Urothelium cell line (cell line): ENCODE data around the gene RSRC1.
"Not testable (repeated sequence)": the region's sequence is repeated elsewhere in the genome, so short reads cannot be mapped to it uniquely, and the experiment has no call there.

ENCODE experiments used
- DNase-seq: peaks from one replicate; pipeline ENCODE4 v3.0.0; 2011; ENCODE audit warnings: low spot score, mixed read lengths
- FAIRE-seq: peaks from 2 replicates; lab custom pipeline; 2011; peaks lifted over from hg19 to GRCh38; lab: Jason Lieb, UNC

Gene RSRC1

DNA sequence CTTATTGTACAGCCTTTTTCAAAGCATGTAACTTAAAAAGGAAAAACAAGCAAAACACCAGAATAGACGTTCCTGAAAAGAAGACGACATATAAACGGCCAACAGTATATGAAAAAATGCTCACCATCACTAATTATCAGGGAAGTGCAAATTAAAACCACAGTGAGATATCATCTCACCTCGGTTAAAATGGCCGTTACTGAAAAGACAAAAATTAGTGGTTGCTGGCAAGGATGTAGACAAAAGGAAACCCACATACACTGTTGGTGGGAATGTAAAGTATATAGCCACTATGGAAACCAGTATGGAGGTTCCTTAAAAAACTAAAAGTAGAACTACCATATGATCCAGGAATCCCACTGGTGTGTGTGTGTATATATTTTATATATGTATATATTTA lies 396.6 kb downstream of the RSRC1 start:
- FAIRE-seq (no peak), DNase-seq (no peak)

DNA sequence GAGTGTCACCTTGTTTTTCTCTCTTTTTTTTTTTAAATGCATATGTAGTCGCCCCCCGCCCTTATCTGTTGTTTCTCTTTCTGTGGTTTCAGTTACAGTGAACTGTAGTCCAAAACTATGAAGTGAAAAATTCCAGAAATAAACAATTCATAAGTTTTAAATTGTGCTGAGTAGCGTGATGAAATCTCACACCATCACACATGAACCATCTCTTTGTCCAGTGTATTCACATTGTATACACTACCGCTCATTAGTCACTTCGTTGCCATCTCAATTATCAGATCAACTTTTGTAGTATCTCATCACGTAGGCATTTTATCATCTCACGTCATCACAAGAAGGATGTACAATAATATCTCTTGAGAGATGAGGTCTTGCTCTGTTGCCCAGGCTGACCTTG lies 398.6 kb downstream of the RSRC1 start:
- DNase-seq: no peak
- FAIRE-seq: no peak

DNA sequence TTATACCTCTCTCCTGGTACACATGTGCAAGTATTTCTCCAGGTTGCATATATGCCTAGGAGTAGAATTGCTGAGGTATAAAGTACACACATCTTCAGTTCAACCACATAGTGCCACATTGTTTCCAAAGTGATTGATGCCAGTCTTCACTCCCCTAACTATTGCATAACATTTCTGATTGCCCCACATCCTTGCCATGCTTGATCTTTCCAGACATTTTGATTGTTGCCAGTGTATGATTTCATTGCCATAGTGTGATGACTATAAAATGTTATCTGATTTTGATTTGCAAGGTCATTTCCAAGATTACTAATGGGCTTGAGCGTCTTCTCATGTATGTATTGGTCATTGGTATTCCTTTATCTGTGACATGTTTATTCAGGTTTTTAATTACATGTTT lies 400.0 kb downstream of the RSRC1 start:
- no peak for FAIRE-seq
- DNase-seq: no peak

DNA sequence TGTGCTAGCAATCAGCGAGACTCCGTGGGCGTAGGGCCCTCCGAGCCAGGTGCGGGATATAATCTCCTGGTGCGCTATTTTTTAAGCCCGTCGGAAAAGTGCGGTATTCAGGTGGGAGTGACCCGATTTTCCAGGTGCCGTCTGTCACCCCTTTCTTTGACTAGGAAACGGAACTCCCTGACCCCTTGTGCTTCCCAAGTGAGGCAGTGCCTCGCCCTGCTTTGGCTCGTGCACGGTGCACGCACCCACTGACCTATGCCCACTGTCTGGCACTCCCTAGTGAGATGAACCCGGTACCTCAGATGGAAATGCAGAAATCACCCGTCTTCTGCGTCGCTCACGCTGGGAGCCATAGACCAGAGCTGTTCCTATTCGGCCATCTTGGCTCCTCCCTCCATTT lies 406.8 kb downstream of the RSRC1 start:
- not testable (repeated sequence) for DNase-seq, FAIRE-seq

DNA sequence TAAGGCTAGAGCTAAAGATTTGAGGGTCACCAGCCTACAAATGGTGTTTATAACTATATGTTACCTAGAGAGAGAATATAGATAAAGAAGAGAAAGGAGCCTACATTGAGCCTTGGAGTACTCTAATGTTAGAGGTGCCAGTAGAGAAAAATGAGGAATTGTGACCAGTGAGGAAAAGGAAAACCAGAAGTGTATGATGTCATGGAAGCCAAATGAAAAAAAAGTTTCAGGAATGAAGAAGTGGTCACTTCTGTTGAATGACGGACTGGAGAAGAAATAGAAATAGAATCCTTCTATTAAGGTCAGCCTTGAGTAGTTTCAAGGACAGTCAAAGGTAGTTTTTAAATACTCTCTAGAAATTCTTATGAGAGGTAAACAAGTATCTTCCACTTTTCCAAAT lies 409.9 kb downstream of the RSRC1 start:
- no peak for FAIRE-seq
- DNase-seq: no peak

DNA sequence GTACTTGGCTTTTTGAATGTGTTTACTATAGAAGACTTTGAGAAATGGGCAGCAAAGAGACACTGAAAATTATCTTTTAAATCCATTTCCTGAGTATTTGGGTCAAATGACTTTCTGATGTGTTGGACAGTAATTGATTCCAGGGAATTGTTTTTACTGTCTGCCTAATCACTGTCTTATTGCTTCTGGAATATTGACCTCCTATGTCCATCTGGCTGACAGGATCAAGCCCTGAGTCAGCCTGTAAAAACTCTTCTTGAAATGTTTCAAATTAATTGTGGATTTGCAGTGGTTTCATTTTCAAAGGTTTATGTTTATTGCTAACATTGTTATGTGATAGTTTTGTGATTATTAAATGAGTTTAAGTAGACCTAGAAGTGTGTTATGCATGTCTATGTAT lies 410.5 kb downstream of the RSRC1 start:
- FAIRE-seq (no peak), DNase-seq (no peak)

DNA sequence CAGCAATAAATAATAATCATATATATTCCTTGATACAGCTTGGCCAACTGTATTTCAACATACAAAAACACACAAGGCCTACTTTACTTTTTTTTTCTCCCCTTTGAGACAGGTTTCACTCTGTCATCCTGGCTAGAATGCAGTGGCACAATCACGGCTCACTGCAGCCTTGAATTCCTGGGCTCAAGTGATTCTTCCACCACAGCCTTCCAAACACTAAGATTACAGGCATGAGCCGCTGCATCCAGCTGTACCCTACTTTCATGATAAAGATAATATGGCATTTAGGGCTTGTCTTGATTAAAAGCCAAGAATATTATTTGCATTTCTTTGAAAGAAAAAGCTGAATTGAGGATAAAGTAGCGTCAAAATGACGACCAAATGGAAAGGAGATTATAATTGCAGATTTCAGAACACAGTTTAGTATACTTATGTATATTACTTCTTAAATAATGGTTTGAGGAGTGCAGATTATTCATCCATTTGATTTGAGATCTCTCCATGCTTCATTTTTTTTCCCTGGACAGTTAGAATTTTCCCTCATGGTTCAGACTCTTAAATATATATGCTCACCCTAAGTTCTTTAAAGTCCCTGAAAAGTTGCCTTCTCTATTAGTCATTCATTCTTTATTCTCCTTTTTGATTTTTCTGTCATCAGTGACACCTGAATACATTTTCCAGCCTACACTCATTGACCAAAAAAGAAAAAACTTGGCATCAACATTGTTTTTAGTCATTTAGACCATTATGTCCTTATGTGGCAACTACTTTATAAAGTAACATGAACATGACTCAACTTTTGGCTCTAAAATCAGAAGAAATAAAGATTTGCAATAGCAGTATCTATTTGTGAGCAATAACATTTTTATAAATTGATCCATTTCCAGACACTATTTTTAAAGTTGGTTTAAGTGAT lies 412.6 kb downstream of the RSRC1 start:
- FAIRE-seq: no peak
- DNase-seq: no peak

DNA sequence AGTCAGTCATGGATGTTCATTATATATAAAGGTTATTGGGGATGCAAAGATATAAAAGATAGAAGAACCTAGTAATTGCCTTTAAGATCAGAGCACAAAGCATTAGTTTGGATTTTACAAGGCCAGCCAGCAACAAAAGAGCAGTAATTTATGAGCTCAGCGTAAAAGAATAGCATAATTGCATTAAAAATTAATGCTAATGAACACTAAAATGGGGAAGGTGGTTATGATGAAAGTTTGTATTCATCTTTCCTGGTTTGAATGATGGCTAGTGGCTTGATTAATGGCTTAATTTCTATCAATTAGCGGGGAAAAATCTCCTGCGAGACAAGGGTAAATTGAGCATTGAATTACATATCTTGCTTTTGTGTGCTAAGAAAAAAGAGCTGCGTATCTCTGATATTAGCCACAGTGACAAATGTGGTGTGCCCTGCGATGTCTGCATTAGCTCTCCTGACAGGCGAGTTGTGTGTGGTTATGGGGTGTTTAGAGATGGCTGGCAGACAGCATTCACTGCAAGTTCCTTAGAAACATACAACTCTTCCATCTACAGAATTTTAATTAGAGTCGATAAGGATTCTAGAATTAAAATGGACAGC lies 418.3 kb downstream of the RSRC1 start:
- no peak for FAIRE-seq
- no peak for DNase-seq

DNA sequence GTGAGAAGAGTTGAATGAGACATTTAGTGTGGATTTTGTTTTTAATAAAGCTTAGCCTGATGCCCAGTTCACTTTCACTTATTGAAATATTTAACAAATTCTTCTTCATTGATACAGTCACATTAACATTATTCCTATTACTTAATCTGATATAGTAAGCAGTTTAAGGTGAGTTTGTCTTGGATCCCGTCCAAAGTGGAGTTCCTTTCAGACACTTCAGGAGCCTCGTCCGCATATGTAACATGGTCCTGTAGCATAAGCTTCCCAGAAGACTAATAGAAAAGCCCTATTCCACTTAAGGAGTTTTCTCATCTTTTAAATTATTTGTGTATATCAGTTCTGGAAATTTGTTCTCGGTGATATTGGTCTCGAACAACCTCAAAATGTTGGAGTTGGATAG lies 421.4 kb downstream of the RSRC1 start:
- DNase-seq: no peak
- FAIRE-seq: no peak

DNA sequence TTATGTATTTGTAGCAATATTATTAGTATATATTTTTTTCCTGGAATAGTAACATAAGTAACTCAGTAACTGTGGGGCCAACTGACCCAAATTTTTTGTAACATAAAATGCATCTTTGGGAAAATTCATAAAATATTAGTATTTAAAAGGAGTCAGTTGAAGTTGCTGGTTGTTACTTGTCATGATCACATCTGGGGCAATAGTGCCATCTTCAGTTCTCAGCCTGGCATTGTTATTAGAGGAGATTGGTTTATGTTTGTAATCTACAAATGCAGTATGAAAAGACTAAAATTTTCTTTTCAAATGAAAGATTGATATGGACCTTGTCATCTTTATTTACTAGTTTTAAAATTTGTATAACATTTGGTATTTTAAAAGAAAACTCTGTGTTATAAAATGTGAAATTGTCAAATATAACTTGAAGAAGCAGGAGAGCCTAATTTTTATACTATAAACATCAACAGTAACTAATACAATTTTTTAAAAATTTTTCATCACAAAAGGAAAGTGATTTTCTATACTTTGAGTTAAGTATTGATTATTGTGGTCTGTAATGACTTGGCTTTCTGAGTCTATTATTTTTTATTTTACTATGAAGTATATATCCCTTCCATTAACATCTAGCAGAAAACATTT lies 422.3 kb downstream of the RSRC1 start:
- FAIRE-seq (no peak), DNase-seq (peak; percentile 9)

DNA sequence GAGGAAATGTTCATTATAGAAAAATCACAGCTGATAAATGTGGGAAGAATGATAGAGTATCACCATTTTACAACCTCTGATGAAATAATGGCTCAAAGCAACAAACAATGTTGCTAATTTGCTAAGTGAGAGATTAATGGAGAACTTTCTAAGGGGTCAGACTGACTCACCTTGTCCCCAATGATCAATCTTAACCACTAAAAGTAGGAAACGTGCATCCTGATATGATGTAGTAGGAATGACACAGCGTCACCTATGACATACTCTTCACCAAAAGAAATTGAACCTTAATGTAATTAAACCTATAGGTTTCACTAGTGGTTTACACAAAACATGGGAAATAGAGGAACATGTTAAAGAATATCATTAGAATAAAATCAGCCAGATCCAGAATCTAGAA lies 426.0 kb downstream of the RSRC1 start:
- DNase-seq (no peak), FAIRE-seq (no peak)

DNA sequence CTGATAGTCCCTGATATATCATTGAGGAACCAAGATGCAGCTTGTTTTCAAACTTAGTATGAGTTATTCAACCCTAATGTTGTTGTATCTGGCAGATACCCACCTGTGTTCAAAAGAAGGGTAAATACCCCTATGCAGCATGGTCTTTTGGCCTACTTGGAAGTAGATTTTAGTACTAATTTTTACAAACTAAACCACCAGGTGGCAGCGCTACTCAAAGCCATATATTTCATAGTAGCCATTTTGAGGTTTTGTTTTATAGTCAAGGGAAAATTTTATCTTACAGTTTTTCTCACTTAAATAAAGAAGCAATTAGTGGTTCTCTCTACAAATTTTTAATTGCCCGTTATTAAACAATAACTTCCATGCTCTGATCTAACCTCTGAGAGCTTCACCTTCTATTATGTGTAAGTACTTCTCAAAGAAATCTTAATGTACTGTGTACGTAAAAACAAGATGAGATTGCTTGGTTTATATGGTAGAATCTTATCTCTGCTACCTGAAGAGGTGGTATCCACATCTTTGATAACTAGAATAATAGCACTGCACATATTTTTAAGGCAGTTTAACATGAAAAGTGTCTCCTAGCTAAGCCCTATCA lies 429.6 kb downstream of the RSRC1 start:
- FAIRE-seq: no peak

DNA sequence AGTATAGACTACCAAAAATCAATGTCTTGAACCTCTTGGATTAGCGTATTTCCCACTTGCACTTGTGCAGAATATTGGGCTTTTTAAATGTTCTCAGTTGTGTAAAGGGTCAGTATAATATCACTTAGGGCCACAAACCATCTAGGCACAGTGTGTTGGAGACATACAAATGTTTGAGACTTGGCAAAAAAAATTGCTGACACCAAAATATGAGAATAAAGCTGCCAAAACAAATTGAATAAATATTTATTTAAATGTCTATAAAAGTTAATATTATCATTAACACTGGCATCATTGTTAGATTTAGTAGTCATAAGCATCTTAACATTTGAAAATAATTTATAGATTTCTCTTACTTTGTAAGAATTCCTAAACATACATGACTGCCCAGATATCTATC lies 430.2 kb downstream of the RSRC1 start:
- FAIRE-seq: no peak
- no peak for DNase-seq

More for the DNA sequence above, 429.6 kb downstream of the RSRC1 start:
- DNase-seq: peak; percentile 2

DNA sequence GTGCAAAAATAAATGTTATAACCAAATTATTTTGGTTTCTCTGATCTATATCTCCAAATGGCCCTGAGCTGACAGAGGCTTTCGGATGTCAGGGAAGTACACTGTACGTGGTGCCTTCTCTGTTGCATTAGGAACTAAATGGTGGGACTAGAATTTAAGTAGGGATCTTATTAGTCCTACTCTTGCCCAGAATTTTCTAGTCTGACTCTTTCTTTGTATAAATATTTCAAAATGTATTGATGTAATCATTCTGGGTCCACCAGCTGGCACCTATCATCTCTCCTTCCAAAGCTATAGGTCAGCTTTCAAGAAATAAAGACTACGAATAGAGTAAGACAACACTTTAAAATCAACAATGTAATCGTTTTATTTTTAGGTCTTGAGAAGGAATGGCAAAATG lies 438.8 kb downstream of the RSRC1 start:
- no peak for FAIRE-seq
- no peak for DNase-seq

DNA sequence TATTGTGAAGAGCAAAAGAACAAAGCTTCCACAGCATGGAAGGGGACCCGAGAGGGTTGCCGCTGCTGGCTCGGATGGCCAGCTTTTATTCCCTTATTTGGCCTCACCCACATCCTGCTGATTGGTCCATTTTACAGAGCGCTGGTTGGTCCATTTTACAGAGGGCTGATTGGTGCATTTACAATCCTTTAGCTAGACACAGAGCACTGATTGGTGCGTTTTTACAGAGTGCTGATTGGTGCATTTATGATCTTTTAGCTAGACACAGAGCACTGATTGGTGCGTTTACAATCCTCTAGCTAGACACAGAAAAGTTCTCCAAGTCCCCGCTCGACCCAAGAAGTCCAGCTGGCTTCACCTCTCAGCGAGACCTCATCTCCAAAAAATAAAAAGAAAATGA lies 440.0 kb downstream of the RSRC1 start:
- DNase-seq, FAIRE-seq: not testable (repeated sequence)

DNA sequence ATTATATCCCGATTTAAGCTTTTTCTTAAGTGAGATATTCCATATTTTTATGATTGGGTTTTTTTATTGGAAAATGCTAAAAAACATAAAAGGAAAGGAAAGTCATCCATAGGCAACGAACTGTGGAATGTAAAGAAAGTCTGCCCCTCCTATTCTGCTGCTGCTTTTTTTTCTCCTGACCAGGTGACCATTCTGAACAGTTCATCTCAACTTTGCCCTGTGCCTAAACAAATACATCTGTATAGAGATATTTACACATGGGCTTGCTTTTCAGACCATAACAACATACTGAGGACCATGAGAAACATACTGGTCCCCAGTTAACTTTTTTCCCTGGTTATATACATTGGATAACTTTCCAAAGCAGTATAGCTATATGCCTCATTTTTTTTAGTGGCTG lies 442.2 kb downstream of the RSRC1 start:
- FAIRE-seq (no peak), DNase-seq (no peak)

DNA sequence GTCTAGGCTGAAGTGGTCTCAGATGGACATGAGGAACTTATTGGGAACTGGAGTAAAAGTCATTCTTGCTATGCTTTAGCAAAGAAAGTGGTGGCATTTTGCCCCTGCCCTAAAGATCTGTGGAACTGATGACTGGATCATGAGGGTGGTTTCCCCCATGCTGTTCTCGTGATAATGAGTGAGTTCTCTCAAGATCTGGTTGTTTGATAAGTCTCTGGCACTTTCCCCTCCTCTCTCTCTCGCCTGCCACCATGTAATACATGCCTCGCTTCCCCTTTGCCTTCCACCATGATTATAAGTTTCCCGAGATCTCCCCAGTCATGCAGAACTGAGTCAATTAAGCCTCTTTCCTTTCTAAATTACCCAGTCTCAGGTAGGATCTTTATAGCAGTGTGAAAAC lies 449.6 kb downstream of the RSRC1 start:
- FAIRE-seq (no peak), DNase-seq (no peak)

DNA sequence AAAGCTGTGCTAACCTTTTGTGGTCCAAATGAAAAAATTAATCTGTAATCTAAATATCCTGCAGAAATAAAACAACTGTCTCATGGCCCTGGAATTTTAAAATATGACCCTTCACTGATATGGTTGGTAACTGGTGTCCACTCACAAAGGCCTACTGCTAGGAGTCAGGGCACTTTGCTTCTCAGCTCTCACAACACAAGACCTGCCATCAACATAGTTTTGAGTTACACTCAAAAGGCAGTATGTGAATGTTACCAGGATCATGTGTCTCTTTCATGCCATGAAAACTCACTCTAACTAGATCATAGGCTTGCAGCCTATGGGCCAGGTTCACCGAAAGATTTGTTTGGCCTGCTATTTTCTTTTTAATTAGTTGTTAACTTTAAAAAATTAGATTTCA lies 451.1 kb downstream of the RSRC1 start:
- no peak for FAIRE-seq
- no peak for DNase-seq

DNA sequence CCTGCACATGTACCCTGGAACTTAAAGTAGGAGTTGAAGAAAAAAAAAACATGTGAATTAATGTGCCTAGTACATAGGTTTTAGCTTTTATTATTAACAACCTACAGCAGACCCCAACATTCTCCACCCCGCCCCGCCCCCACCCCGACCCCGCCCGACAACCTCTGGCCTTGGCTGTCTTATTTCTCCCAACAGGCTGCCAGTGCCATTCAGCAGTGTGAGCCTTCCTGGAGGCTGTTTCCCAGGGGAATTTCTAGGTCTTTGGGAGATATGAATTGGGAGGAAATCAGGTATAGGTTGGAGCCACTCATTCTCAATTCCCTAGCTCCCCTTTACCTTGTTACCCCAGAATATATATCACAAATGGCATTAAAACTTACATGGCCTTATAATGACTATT lies 452.8 kb downstream of the RSRC1 start:
- DNase-seq: no peak
- FAIRE-seq: no peak

DNA sequence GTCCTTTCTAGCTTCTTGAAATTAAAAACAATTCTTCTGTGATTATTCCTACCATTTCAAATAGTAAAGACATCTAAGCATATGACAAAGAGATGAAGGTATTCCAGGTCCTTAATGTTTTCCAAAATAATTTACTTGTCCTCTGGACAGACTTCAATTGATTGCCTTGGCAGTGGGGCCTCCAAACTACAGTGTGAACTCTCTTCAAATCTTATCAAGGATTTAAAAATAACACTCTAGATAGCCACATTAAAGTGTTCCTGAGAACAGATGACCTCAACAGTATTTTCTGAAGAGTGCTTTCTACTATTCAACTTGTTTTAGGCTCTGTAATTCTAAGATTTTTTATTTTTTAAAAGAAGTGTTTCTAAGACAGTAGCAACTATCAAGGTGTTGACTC lies 453.2 kb downstream of the RSRC1 start:
- DNase-seq (no peak), FAIRE-seq (no peak)

DNA sequence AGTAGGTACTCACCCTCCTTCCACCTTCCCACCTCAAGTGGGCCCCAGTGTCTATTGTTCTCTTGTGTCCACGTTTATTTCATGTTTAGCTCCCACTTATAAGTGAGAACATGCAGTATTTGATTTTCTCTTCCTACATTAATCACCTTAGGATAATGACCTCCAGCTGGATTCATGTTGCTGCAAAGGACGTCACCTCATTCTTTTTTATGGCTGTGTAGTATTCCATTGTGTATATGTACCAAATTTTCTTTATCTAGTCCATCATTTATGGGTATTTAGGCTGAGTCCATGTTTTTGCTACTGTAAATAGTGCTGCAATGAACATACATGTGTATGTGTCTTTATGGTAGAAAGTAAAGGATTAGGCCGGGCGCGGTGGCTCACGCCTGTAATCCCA lies 455.2 kb downstream of the RSRC1 start:
- no peak for DNase-seq

DNA sequence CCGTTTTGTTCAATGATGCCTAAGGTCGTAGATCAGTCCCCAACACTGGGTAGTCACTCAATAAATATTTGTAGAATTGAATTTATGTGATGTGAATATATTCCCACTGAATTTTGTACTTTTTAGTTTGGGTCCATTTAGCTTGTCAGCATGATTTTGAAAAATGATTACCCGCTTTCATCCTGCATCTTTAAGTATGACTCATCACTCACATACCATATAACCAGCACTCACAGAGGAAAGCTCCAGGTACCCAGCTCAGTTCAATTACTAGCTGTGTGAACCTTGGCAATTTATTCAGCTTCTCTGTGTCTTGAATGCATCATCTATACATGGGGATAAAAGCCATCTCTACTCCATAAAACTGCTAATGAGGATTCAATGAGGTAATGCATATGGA lies 458.9 kb downstream of the RSRC1 start:
- no peak for DNase-seq

More for the DNA sequence above, 455.2 kb downstream of the RSRC1 start:
- FAIRE-seq: no peak

More for the DNA sequence above, 458.9 kb downstream of the RSRC1 start:
- FAIRE-seq: no peak
